Measurements from ENCODE around the gene BTNL9. TPM values are rescaled to one million over a fixed set of nuclear protein-coding genes. Genes with fewer than 3 reads are reported as not detected.
"Not testable (repeated sequence)": the region's sequence is repeated elsewhere in the genome, so short reads cannot be mapped to it uniquely, and the experiment has no call there.

The BTNL9 gene
- total and polyA plus RNA-seq, 2 of the 8 experiments (the other 6 are each of a cell fraction or from before 2014, with no cell fraction given), result 0.23 to 0.89 TPM

GRCh38 chr5:181097383-181097753 lies 57.3 kb downstream of the BTNL9 start:
- H2BK20ac ChIP-seq (ENCODE audit: low read length); H3K36me3 ChIP-seq (ENCODE audit: control insufficient read depth in 2 of 4, insufficient read depth in 4 of 4, low read length in 3 of 4); H3K4me1 ChIP-seq (replicated peaks in 1 of 4; ENCODE audit: control insufficient read depth in 3 of 4, insufficient read depth in 4 of 4, low read length in 3 of 4); H3K4ac ChIP-seq (replicated peaks; ENCODE audit: insufficient read length, low read depth, low read length); H4K8ac ChIP-seq (ENCODE audit: extremely low read depth, insufficient read depth, low read length); H3K9me3 ChIP-seq (ENCODE audit: insufficient read depth in 2 of 2, low read depth in 1 of 2, low read length in 1 of 2); H2AFZ ChIP-seq (ENCODE audit: low read length); H2BK120ac ChIP-seq (replicated peaks; ENCODE audit: low read depth, low read length); H4K5ac ChIP-seq (ENCODE audit: insufficient read length, low read depth, low read length); H3K4me3 ChIP-seq (ENCODE audit: extremely low read depth in 1 of 4, insufficient read depth in 2 of 4, low read depth in 3 of 4, low read length in 4 of 4); H3K18ac ChIP-seq (ENCODE audit: extremely low read depth, low read length); H3K23me2 ChIP-seq (ENCODE audit: low read depth, low read length); DNase-seq (ENCODE audit: low read depth in 1 of 2, low spot score in 2 of 2); H2BK5ac ChIP-seq (ENCODE audit: low read depth, low read length); H2AK5ac ChIP-seq (ENCODE audit: low read depth, low read length); H4K20me1 ChIP-seq (replicated peaks in 1 of 2; ENCODE audit: control insufficient read depth in 1 of 2, insufficient read depth in 2 of 2, low read length in 2 of 2); H3K23ac ChIP-seq (ENCODE audit: insufficient read length); POLR2A ChIA-PET (ENCODE audit: partially characterized antibody); FAIRE-seq; H3K9ac ChIP-seq (replicated peaks in 1 of 4; ENCODE audit: extremely low read depth in 1 of 4, low read depth in 3 of 4, low read length in 3 of 4); H2BK15ac ChIP-seq (ENCODE audit: low read length); H3K79me1 ChIP-seq (ENCODE audit: low read depth, low read length); H3K14ac ChIP-seq (ENCODE audit: insufficient read length); H3K79me2 ChIP-seq (ENCODE audit: control insufficient read depth in 1 of 2, insufficient read depth in 2 of 2, low read length in 2 of 2); H3K56ac ChIP-seq (replicated peaks; ENCODE audit: insufficient read length, low read depth, low read length); CTCF ChIA-PET (ENCODE audit: partially characterized antibody); H3K27ac ChIP-seq (ENCODE audit: low read depth, low read length); H2BK12ac ChIP-seq (ENCODE audit: low read depth, low read length); H3K4me2 ChIP-seq (ENCODE audit: insufficient read depth in 1 of 2, low read depth in 2 of 2, low read length in 2 of 2); H4K91ac ChIP-seq (replicated peaks; ENCODE audit: insufficient read length, low read length): not testable (repeated sequence)
- WGBS, 2 experiments (ENCODE audit: extremely low coverage in 1 of 2, insufficient coverage in 1 of 2, insufficient read length in 1 of 2, insufficient replicate concordance in 2 of 2, low coverage in 1 of 2, low lambda C conversion rate in 2 of 2, missing lambda C conversion rate in 1 of 2), result no CpG with 5 or more reads among the region's 26 CpGs
- peaks cover 16 to 20% (median 19%) of the 10 kb centered on the region in 4 experiments for H3K27me3 ChIP-seq (replicated peaks in 1 of 4; ENCODE audit: control insufficient read depth in 3 of 4, extremely low read depth in 1 of 4, insufficient read depth in 3 of 4, low read length in 3 of 4)

- H3K14ac ChIP-seq (ENCODE audit: insufficient read length); H3K23me2 ChIP-seq (ENCODE audit: low read depth, low read length); DNase-seq (ENCODE audit: low read depth in 1 of 2, low spot score in 2 of 2); H4K20me1 ChIP-seq (replicated peaks in 1 of 2; ENCODE audit: control insufficient read depth in 1 of 2, insufficient read depth in 2 of 2, low read length in 2 of 2); H2BK5ac ChIP-seq (ENCODE audit: low read depth, low read length); H3K9ac ChIP-seq (replicated peaks in 1 of 4; ENCODE audit: extremely low read depth in 1 of 4, low read depth in 3 of 4, low read length in 3 of 4); H2BK12ac ChIP-seq (ENCODE audit: low read depth, low read length); CTCF ChIA-PET (ENCODE audit: partially characterized antibody); H3K23ac ChIP-seq (ENCODE audit: insufficient read length); H4K8ac ChIP-seq (ENCODE audit: extremely low read depth, insufficient read depth, low read length); H4K91ac ChIP-seq (replicated peaks; ENCODE audit: insufficient read length, low read length); H3K79me1 ChIP-seq (ENCODE audit: low read depth, low read length); H3K4me2 ChIP-seq (ENCODE audit: insufficient read depth in 1 of 2, low read depth in 2 of 2, low read length in 2 of 2); H2BK120ac ChIP-seq (replicated peaks; ENCODE audit: low read depth, low read length); POLR2A ChIA-PET (ENCODE audit: partially characterized antibody); H4K5ac ChIP-seq (ENCODE audit: insufficient read length, low read depth, low read length); H3K56ac ChIP-seq (replicated peaks; ENCODE audit: insufficient read length, low read depth, low read length); H3K27ac ChIP-seq (ENCODE audit: low read depth, low read length); H3K4ac ChIP-seq (replicated peaks; ENCODE audit: insufficient read length, low read depth, low read length); H3K18ac ChIP-seq (ENCODE audit: extremely low read depth, low read length); H3K36me3 ChIP-seq (ENCODE audit: control insufficient read depth in 2 of 4, insufficient read depth in 4 of 4, low read length in 3 of 4); H2BK15ac ChIP-seq (ENCODE audit: low read length); FAIRE-seq; H2AK5ac ChIP-seq (ENCODE audit: low read depth, low read length); H2AFZ ChIP-seq (ENCODE audit: low read length); H3K4me1 ChIP-seq (replicated peaks in 1 of 4; ENCODE audit: control insufficient read depth in 3 of 4, insufficient read depth in 4 of 4, low read length in 3 of 4); H3K9me3 ChIP-seq (ENCODE audit: insufficient read depth in 2 of 2, low read depth in 1 of 2, low read length in 1 of 2); H3K79me2 ChIP-seq (ENCODE audit: control insufficient read depth in 1 of 2, insufficient read depth in 2 of 2, low read length in 2 of 2); H2BK20ac ChIP-seq (ENCODE audit: low read length): not testable (repeated sequence)
- no CpG with 5 or more reads among the region's 56 CpGs for WGBS, 2 experiments (ENCODE audit: extremely low coverage in 1 of 2, insufficient coverage in 1 of 2, insufficient read length in 1 of 2, insufficient replicate concordance in 2 of 2, low coverage in 1 of 2, low lambda C conversion rate in 2 of 2, missing lambda C conversion rate in 1 of 2)
- peaks cover 16 to 20% (median 19%) of the 10 kb centered on the region in 4 experiments for H3K27me3 ChIP-seq (replicated peaks in 1 of 4; ENCODE audit: control insufficient read depth in 3 of 4, extremely low read depth in 1 of 4, insufficient read depth in 3 of 4, low read length in 3 of 4)
- H3K4me3 ChIP-seq (ENCODE audit: extremely low read depth in 1 of 4, insufficient read depth in 2 of 4, low read depth in 3 of 4, low read length in 4 of 4), result peak overlapping the region in 2 of 4 experiments; percentile 25 to 52; a peak in 3 of 8 replicates
Measured at GRCh38 chr5:181097759-181098491, 57.9 kb downstream of the BTNL9 start.
